Activated naive CD4-positive, alpha-beta T cell treated with anti-CD3 and anti-CD28 coated beads, Interleukin-2, amount 50 U/mL, for 24 hours (primary cell): Measurements from ENCODE around the gene TUBAL3.

Experiments
- H3K27ac Mint-ChIP-seq: one replicate; pipeline ENCODE4 v1.8.0; 2021; ENCODE audit warnings: mild to moderate bottlenecking, mixed read lengths
- H3K27me3 Mint-ChIP-seq: one replicate; pipeline ENCODE4 v1.8.0; 2021; ENCODE audit warnings: mixed read lengths
- H3K36me3 Mint-ChIP-seq: one replicate; pipeline ENCODE4 v1.8.0; 2021; ENCODE audit warnings: mixed read lengths
- H3K4me1 Mint-ChIP-seq: one replicate; pipeline ENCODE4 v1.8.0; 2021; ENCODE audit warnings: mixed read lengths
- H3K4me3 Mint-ChIP-seq: one replicate; pipeline ENCODE4 v1.8.0; 2021; ENCODE audit warnings: mild to moderate bottlenecking, mixed read lengths
- H3K9me3 Mint-ChIP-seq: one replicate; pipeline ENCODE4 v1.8.0; 2021; ENCODE audit warnings: mixed read lengths

TUBAL3 gene

GRCh38 chr10:5404208-5405041, at the start of gene TUBAL3:
Gene TUBAL3, minus strand, starts transcription at chr10:5404828. Its CDS starts 36 bp downstream, at chr10:5404792.
- H3K4me1 Mint-ChIP-seq, result no peaks in the 10 kb centered on the region
- peaks cover 5% of the 10 kb centered on the region for H3K27me3 Mint-ChIP-seq
- H3K36me3 Mint-ChIP-seq, result no peaks in the 10 kb centered on the region
- no peaks in the 10 kb centered on the region for H3K9me3 Mint-ChIP-seq
- H3K27ac Mint-ChIP-seq, result no peak within 1 kb of the TSS
- H3K4me3 Mint-ChIP-seq, result no peak within 1 kb of the TSS

DNA sequence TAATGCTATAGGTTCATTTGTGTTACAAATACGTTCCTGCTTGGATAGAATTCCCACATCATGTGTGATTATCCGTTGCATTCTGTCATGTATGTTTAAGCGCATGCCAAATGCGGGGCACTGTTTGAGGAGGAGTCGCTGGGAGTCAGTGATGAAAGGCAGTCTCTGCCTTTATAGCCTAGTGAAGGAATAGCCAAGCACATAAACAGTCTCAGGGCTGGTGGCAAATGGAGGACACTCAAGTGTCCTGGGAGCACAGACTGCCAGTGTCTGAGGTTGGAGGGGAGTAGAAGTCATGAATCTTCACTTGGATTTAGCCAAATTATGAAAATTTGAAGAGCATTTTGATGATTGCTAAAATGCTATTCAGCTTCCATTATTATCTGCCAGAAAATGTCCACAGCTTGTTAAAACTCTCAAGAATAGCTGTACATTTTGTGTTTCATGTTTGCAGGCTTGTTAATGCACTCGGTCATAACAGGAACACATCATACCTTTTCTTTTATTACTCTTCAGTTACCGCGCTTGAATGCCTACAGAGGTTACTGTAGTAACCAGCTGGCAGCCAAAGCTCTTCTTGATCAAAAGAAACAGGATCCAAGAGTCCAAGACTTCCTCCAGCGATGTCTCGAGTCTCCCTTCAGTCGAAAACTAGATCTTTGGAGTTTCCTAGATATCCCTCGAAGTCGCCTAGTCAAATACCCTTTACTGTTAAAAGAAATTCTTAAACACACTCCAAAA, 49.3 kb upstream of the TUBAL3 start:
- H3K27me3 Mint-ChIP-seq, result no peaks in the 10 kb centered on the region
- no peak overlapping the region for H3K27ac Mint-ChIP-seq
- H3K4me1 Mint-ChIP-seq, result peaks cover 23% of the 10 kb centered on the region
- H3K9me3 Mint-ChIP-seq, result no peaks in the 10 kb centered on the region
- no peak overlapping the region for H3K4me3 Mint-ChIP-seq
- peaks cover 13% of the 10 kb centered on the region for H3K36me3 Mint-ChIP-seq

- H3K36me3 Mint-ChIP-seq, result peaks cover 5% of the 10 kb centered on the region
- H3K27me3 Mint-ChIP-seq, result no peaks in the 10 kb centered on the region
- H3K27ac Mint-ChIP-seq, result no peak overlapping the region
- H3K4me1 Mint-ChIP-seq, result peaks cover 40% of the 10 kb centered on the region
- no peak overlapping the region for H3K4me3 Mint-ChIP-seq
- no peaks in the 10 kb centered on the region for H3K9me3 Mint-ChIP-seq
Measured at GRCh38 chr10:5450605-5451384, 46.2 kb upstream of the TUBAL3 start.

DNA sequence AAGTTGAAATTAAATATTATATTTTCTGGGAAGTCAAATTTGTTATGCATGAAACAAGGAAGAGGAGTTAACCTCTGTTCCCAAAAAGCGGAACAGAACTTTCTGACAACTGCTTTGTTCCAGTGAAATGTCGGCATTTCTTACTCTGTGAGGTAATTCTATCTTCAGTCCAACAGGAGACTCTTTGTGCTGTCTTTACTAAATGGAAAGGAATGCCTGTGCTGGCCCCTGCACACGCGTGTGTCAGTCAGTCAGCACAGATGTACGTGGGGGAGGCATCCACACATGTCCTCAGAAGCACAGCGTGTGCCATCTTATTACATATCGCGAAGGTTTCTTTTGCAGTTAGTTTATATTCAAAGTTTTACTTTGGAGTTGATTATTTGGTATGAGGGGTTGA, 45.2 kb upstream of the TUBAL3 start:
- Mint-ChIP-seq H3K9me3 (no peaks in the 10 kb centered on the region), H3K27me3 (no peaks in the 10 kb centered on the region), H3K4me1 (peaks cover 47% of the 10 kb centered on the region), H3K27ac (no peak overlapping the region), H3K4me3 (no peak overlapping the region), H3K36me3 (peaks cover 5% of the 10 kb centered on the region)

DNA sequence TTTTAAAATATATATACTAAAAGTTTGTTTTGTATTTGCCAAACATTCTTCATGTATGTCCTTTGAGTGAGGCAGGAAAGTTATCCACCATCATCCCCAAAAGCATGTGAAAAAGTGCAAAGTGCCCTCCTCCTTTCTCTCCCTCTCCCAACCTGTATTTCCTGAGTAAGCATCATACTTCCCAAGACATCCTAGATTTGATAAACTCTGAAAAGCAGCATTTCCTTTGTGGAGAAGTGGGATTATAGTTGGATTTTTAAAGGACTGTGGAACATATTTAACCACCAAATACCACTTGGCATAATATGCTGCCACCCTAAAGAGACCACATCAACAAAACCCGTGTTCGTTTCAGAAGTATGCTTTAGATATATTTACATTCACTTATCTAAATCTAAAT, 44.6 kb upstream of the TUBAL3 start:
- no peaks in the 10 kb centered on the region for H3K27me3 Mint-ChIP-seq
- peaks cover 7% of the 10 kb centered on the region for H3K36me3 Mint-ChIP-seq
- no peak overlapping the region for H3K27ac Mint-ChIP-seq
- no peaks in the 10 kb centered on the region for H3K9me3 Mint-ChIP-seq
- H3K4me3 Mint-ChIP-seq, result peak overlapping the region; percentile 36
- peaks cover 52% of the 10 kb centered on the region for H3K4me1 Mint-ChIP-seq

DNA sequence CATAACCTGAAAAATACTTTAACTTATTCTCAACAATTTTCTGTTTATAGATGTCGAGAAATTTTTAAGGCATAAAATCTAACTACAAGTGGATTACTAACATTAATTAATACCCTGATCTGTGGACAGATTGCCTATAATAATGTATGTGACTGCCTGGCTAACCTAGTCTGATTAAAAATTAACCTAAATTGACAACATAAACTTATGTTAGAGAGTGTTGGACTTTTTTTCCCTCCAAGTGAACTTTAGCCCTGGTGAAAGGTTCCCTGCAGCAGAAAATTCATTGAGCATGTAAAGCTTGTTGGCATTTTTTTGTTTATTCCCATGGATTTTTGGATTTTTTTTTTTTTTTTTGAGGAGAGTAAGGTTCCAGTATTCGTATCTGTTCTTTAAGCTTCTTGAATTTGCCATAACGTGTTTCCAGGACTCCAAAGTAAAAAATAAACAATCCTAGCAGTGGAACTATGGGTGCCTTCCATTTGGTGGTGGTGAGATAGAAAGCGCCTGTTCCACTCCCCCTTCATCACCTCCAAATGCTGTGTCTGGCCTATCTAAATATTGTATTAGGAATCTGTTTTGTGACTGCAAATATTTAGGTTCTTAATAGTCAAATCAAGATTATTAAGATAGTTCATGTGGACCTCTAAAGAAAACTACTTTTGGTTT, 43.8 kb upstream of the TUBAL3 start:
- peaks cover 7% of the 10 kb centered on the region for H3K36me3 Mint-ChIP-seq
- H3K4me1 Mint-ChIP-seq, result peaks cover 52% of the 10 kb centered on the region
- no peaks in the 10 kb centered on the region for H3K9me3 Mint-ChIP-seq
- no peak overlapping the region for H3K27ac Mint-ChIP-seq
- no peaks in the 10 kb centered on the region for H3K27me3 Mint-ChIP-seq
- H3K4me3 Mint-ChIP-seq, result peak overlapping the region; percentile 66

GRCh38 chr10:5447611-5448071, 43.0 kb upstream of the TUBAL3 start:
- Mint-ChIP-seq H3K4me3 (peak overlapping the region; percentile 95), H3K36me3 (peaks cover 7% of the 10 kb centered on the region), H3K4me1 (peaks cover 52% of the 10 kb centered on the region), H3K27me3 (no peaks in the 10 kb centered on the region), H3K27ac (no peak overlapping the region), H3K9me3 (no peaks in the 10 kb centered on the region)

DNA sequence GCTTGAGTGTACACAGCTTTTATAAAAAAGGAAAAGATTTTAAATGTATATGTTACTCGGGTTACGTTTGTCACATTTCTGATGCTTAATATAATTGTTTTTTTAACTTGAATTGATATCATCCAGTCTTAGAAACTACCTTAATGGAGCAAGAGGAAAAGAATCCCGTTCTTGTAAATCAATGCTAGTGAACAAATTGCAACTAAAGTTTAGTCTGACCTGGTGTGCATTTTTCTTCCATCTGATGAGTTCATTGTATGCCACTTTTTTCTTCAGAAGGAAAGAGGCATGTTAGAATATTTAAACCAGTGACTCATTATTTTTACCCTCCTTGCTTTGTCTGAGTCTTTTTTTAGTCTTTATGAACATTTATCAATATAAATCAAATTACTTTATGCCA, 42.4 kb upstream of the TUBAL3 start:
- peaks cover 5% of the 10 kb centered on the region for H3K36me3 Mint-ChIP-seq
- peak overlapping the region; percentile 95 for H3K4me3 Mint-ChIP-seq
- peaks cover 52% of the 10 kb centered on the region for H3K4me1 Mint-ChIP-seq
- no peaks in the 10 kb centered on the region for H3K27me3 Mint-ChIP-seq
- peak overlapping the region; percentile 31 for H3K27ac Mint-ChIP-seq
- no peaks in the 10 kb centered on the region for H3K9me3 Mint-ChIP-seq

- no peaks in the 10 kb centered on the region for H3K27me3 Mint-ChIP-seq
- peaks cover 2% of the 10 kb centered on the region for H3K36me3 Mint-ChIP-seq
- H3K4me3 Mint-ChIP-seq, result peak overlapping the region; percentile 95
- H3K9me3 Mint-ChIP-seq, result no peaks in the 10 kb centered on the region
- peak overlapping the region; percentile 84 for H3K27ac Mint-ChIP-seq
- peaks cover 50% of the 10 kb centered on the region for H3K4me1 Mint-ChIP-seq
Measured at GRCh38 chr10:5446390-5446926, 41.8 kb upstream of the TUBAL3 start.

DNA sequence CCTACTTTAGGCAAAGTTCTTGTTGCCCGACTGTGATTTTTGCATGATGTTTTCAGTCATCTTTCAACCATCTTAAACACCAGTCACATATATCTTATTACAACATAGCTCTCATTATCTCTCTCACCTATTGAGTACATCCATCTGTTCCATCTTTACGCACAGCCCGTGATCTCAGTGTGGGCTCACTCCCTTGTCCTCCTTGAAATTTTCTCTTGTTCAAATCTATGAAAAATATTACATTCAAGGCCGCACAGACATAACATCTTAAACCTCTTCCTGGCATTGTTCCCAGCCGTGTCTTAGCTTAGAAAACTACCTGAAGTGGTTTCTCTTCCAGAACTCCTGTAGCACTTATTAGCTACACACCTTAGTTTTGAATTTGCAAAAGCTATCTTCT, 40.4 kb upstream of the TUBAL3 start:
- no peak overlapping the region for H3K4me3 Mint-ChIP-seq
- no peaks in the 10 kb centered on the region for H3K27me3 Mint-ChIP-seq
- peaks cover 48% of the 10 kb centered on the region for H3K4me1 Mint-ChIP-seq
- H3K36me3 Mint-ChIP-seq, result peaks cover 2% of the 10 kb centered on the region
- H3K27ac Mint-ChIP-seq, result no peak overlapping the region
- no peaks in the 10 kb centered on the region for H3K9me3 Mint-ChIP-seq

DNA sequence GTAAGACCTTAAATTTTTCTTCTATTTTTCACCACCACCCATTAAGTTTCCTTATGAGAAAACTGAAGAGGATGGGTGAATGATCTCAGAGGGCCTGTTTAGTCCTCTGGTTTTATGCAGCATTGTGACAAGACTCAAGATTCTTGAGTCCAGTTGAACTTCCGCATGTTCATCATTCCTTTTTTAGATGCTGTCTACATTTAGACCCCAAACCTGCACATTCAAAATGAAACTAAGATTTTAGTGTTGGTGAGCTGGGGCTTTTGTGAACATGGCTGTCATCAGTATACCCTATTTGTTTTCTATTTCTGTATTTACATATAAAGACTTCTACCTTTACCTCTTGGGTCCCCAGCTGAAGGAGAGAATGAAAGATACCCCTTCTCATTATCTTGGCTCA, 38.8 kb upstream of the TUBAL3 start:
- H3K9me3 Mint-ChIP-seq, result no peaks in the 10 kb centered on the region
- peaks cover 36% of the 10 kb centered on the region for H3K4me1 Mint-ChIP-seq
- no peak overlapping the region for H3K27ac Mint-ChIP-seq
- H3K36me3 Mint-ChIP-seq, result peaks cover 2% of the 10 kb centered on the region
- no peak overlapping the region for H3K4me3 Mint-ChIP-seq
- H3K27me3 Mint-ChIP-seq, result no peaks in the 10 kb centered on the region

- Mint-ChIP-seq H3K9me3 (no peaks in the 10 kb centered on the region), H3K4me3 (no peak overlapping the region), H3K27ac (no peak overlapping the region), H3K36me3 (peaks cover 2% of the 10 kb centered on the region), H3K27me3 (no peaks in the 10 kb centered on the region), H3K4me1 (peaks cover 31% of the 10 kb centered on the region)
Measured at GRCh38 chr10:5442990-5443370, 38.4 kb upstream of the TUBAL3 start.

- Mint-ChIP-seq H3K27me3 (no peaks in the 10 kb centered on the region), H3K4me3 (no peak overlapping the region), H3K4me1 (peaks cover 26% of the 10 kb centered on the region), H3K9me3 (no peaks in the 10 kb centered on the region), H3K27ac (no peak overlapping the region), H3K36me3 (peaks cover 2% of the 10 kb centered on the region)
Measured at GRCh38 chr10:5442065-5442989, 37.7 kb upstream of the TUBAL3 start.

DNA sequence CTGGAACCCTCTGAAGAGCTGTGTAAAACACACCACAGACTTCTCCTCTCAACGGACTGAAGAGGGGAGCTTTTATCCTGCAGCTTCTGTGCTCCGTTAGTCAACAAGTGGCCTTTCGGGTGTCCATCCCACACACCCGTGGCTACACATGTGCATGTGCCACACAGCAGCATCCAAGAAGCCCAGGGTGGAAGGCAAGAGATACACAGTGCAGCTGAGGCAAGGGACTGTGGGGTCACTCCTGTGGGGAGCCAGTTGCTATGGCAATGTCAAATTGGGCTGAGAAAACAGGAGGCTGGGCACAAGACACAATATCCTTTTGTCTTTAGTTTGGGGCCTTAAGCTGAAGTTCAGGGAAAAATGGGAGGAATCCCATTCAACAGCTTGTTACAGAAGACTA, 36.5 kb upstream of the TUBAL3 start:
- H3K4me1 Mint-ChIP-seq, result peaks cover 15% of the 10 kb centered on the region
- H3K36me3 Mint-ChIP-seq, result peaks cover 2% of the 10 kb centered on the region
- no peak overlapping the region for H3K27ac Mint-ChIP-seq
- no peaks in the 10 kb centered on the region for H3K27me3 Mint-ChIP-seq
- H3K4me3 Mint-ChIP-seq, result no peak overlapping the region
- H3K9me3 Mint-ChIP-seq, result no peaks in the 10 kb centered on the region
